H9 (cell line): ENCODE measurements around the gene CCDC158. TPM values are rescaled to one million over a fixed set of nuclear protein-coding genes. Genes with fewer than 3 reads are reported as not detected.

Experiments
- DNase-seq: peaks from one replicate; pipeline ENCODE4 v3.0.0-alpha.2; 2017
- H2AFZ ChIP-seq: one replicate; pipeline ENCODE4 v1.6.1; 2013; ENCODE audit warnings: mild to moderate bottlenecking, low read length, control low read depth, moderate library complexity
- H2AK5ac ChIP-seq: 2 replicates; pipeline ENCODE4 v1.6.1; 2013; ENCODE audit warnings: low read length, control low read depth, mixed read lengths; ENCODE audit not compliant: insufficient read length
- H2BK120ac ChIP-seq: one replicate; pipeline ENCODE4 v1.6.1; 2013; ENCODE audit warnings: low read depth, mild to moderate bottlenecking, low read length, control low read depth, inconsistent platforms; ENCODE audit not compliant: poor library complexity, severe bottlenecking
- H2BK12ac ChIP-seq: 2 replicates; pipeline ENCODE4 v1.6.1; 2013; ENCODE audit warnings: low read length, control low read depth, mixed read lengths, low read depth; ENCODE audit not compliant: insufficient read length
- H2BK15ac ChIP-seq: 2 replicates; pipeline ENCODE4 v1.6.1; 2013; ENCODE audit warnings: low read depth, low read length, control low read depth
- H2BK20ac ChIP-seq: one replicate; pipeline ENCODE4 v1.6.1; 2013; ENCODE audit warnings: low read depth, mild to moderate bottlenecking, low read length, control low read depth, inconsistent platforms; ENCODE audit not compliant: poor library complexity, severe bottlenecking
- H2BK5ac ChIP-seq: 2 replicates; pipeline ENCODE4 v1.6.1; 2013; ENCODE audit warnings: low read length, control low read depth, mixed read lengths; ENCODE audit not compliant: insufficient read length
- H3K14ac ChIP-seq: 2 replicates; pipeline ENCODE4 v1.6.1; 2013; ENCODE audit warnings: low read length, control low read depth; ENCODE audit not compliant: insufficient read depth
- H3K18ac ChIP-seq: 2 replicates; pipeline ENCODE4 v1.6.1; 2013; ENCODE audit warnings: low read depth, mild to moderate bottlenecking, mixed read lengths, low read length, control low read depth; ENCODE audit not compliant: insufficient read length
- H3K23ac ChIP-seq: 2 replicates; pipeline ENCODE4 v1.6.1; 2013; ENCODE audit warnings: low read length, control low read depth, mixed read lengths, low read depth; ENCODE audit not compliant: insufficient read length
- H3K23me2 ChIP-seq: 2 replicates; pipeline ENCODE4 v1.6.1; 2013; ENCODE audit warnings: low read depth, mild to moderate bottlenecking, mixed read lengths, low read length, control low read depth; ENCODE audit not compliant: insufficient read length, poor library complexity, severe bottlenecking
- H3K27ac ChIP-seq: 2 replicates; pipeline ENCODE4 v1.5.1; 2013; ENCODE audit warnings: low read length, control low read depth, mixed read lengths, low read depth; ENCODE audit not compliant: insufficient read length
- H3K27me3 ChIP-seq: 2 replicates; pipeline ENCODE4 v1.6.1; 2013; ENCODE audit warnings: low read length, control low read depth, inconsistent platforms; ENCODE audit not compliant: insufficient read depth
- H3K4ac ChIP-seq: 2 replicates; pipeline ENCODE4 v1.6.1; 2013; ENCODE audit warnings: low read depth, mild to moderate bottlenecking, control low read depth, inconsistent platforms, low read length, moderate library complexity
- H3K4me1 ChIP-seq: 2 replicates; pipeline ENCODE4 v1.6.1; 2013; ENCODE audit warnings: low read length, control low read depth, inconsistent platforms; ENCODE audit not compliant: insufficient read depth
- H3K4me2 ChIP-seq: 2 replicates; pipeline ENCODE4 v1.6.1; 2013; ENCODE audit warnings: low read length, control low read depth, mixed read lengths; ENCODE audit not compliant: insufficient read length, insufficient read depth
- H3K56ac ChIP-seq: 2 replicates; pipeline ENCODE4 v1.6.1; 2013; ENCODE audit warnings: low read depth, mild to moderate bottlenecking, mixed read lengths, low read length, control low read depth; ENCODE audit not compliant: insufficient read length
- H3K79me1 ChIP-seq: 2 replicates; pipeline ENCODE4 v1.6.1; 2013; ENCODE audit warnings: low read depth, mild to moderate bottlenecking, moderate library complexity, low read length, control low read depth, inconsistent platforms; ENCODE audit not compliant: insufficient read depth, poor library complexity, severe bottlenecking
- H3K79me2 ChIP-seq: 2 replicates; pipeline ENCODE4 v1.6.1; 2013; ENCODE audit warnings: low read length, control low read depth, inconsistent platforms; ENCODE audit not compliant: insufficient read depth
- H3K9ac ChIP-seq: 2 replicates; pipeline ENCODE4 v1.6.1; 2013; ENCODE audit warnings: low read length, control low read depth, mixed read lengths; ENCODE audit not compliant: insufficient read length; ENCODE audit errors: extremely low read depth
- H3K9me3 ChIP-seq: one replicate; pipeline ENCODE4 v1.6.1; 2013; ENCODE audit warnings: low read depth, low read length, inconsistent platforms; ENCODE audit not compliant: control insufficient read depth
- H3T11ph ChIP-seq: one replicate; pipeline ENCODE4 v1.6.1; 2013; ENCODE audit warnings: mild to moderate bottlenecking, low read length, control low read depth, inconsistent platforms
- H4K20me1 ChIP-seq: one replicate; pipeline ENCODE4 v1.6.1; 2013; ENCODE audit not compliant: control insufficient read depth, insufficient read length, insufficient read depth
- H4K5ac ChIP-seq: 2 replicates; pipeline ENCODE4 v1.6.1; 2013; ENCODE audit warnings: low read depth, mild to moderate bottlenecking, mixed read lengths, low read length, control low read depth; ENCODE audit not compliant: insufficient read length
- H4K8ac ChIP-seq: replicated peaks from 2 replicates; pipeline ENCODE4 v1.6.1; 2013; ENCODE audit warnings: low read length, control low read depth, mixed read lengths, low read depth; ENCODE audit not compliant: insufficient read length
- H4K91ac ChIP-seq: 2 replicates; pipeline ENCODE4 v1.6.1; 2013; ENCODE audit warnings: low read depth, mild to moderate bottlenecking, moderate library complexity, mixed read lengths, low read length, control low read depth; ENCODE audit not compliant: insufficient read length
- H3K27ac Mint-ChIP-seq, 3 experiments: 2 replicates in 2 of 3; 3 replicates in 1 of 3; pipeline ENCODE4 v1.8.0; 2020 to 2021; ENCODE audit warnings: mixed read lengths in 3 of 3, mild to moderate bottlenecking in 1 of 3, moderate library complexity in 1 of 3
- H3K27me3 Mint-ChIP-seq: 2 replicates; pipeline ENCODE4 v1.8.0; 2021; ENCODE audit warnings: low read depth, mild to moderate bottlenecking, moderate library complexity, mixed read lengths
- H3K36me3 Mint-ChIP-seq, 3 experiments: 2 replicates in 2 of 3; 3 replicates in 1 of 3; pipeline ENCODE4 v1.8.0; 2020 to 2021; ENCODE audit warnings: low read depth in 3 of 3, mixed read lengths in 3 of 3; ENCODE audit not compliant: insufficient read depth in 1 of 3
- H3K4me1 Mint-ChIP-seq, 2 experiments: 2 replicates each; pipeline ENCODE4 v1.8.0; 2020; ENCODE audit warnings: mixed read lengths in 2 of 2
- H3K4me3 Mint-ChIP-seq, 2 experiments: 2 replicates in 1 of 2; 3 replicates in 1 of 2; pipeline ENCODE4 v1.8.0; 2020 to 2021; ENCODE audit warnings: mild to moderate bottlenecking in 2 of 2, mixed read lengths in 2 of 2, moderate library complexity in 1 of 2
- H3K9me3 Mint-ChIP-seq, 2 experiments: 2 replicates in 1 of 2; 3 replicates in 1 of 2; pipeline ENCODE4 v1.8.0; 2020; ENCODE audit warnings: mild to moderate bottlenecking in 2 of 2, mixed read lengths in 2 of 2, moderate library complexity in 1 of 2
- CTCF ChIP-seq: fragments of 200-600 bp; sonication (generic); conservative IDR thresholded peaks from 3 replicates; pipeline ENCODE4 v1.8.0; 2021; ENCODE audit warnings: antibody characterized with exemption, mild to moderate bottlenecking
- WGBS: extraction: QIAGEN DNeasy Blood & Tissue Kit; methylation state at CpG from one replicate; pipeline ENCODE4 v1.1.7; 2013; ENCODE audit warnings: missing lambda C conversion rate, low lambda C conversion rate, mixed read lengths; ENCODE audit not compliant: insufficient read length; ENCODE audit errors: extremely low coverage; 5-methylcytosine and 5-hydroxymethylcytosine counted together
- total RNA-seq: library from RNA; stranded (reverse); gene quantifications from 2 replicates; pipeline ENCODE4 v1.2.1, GENCODE V29; 2021

The CCDC158 gene
- total RNA-seq, 1 experiment from 2014 or later, result not detected

DNA sequence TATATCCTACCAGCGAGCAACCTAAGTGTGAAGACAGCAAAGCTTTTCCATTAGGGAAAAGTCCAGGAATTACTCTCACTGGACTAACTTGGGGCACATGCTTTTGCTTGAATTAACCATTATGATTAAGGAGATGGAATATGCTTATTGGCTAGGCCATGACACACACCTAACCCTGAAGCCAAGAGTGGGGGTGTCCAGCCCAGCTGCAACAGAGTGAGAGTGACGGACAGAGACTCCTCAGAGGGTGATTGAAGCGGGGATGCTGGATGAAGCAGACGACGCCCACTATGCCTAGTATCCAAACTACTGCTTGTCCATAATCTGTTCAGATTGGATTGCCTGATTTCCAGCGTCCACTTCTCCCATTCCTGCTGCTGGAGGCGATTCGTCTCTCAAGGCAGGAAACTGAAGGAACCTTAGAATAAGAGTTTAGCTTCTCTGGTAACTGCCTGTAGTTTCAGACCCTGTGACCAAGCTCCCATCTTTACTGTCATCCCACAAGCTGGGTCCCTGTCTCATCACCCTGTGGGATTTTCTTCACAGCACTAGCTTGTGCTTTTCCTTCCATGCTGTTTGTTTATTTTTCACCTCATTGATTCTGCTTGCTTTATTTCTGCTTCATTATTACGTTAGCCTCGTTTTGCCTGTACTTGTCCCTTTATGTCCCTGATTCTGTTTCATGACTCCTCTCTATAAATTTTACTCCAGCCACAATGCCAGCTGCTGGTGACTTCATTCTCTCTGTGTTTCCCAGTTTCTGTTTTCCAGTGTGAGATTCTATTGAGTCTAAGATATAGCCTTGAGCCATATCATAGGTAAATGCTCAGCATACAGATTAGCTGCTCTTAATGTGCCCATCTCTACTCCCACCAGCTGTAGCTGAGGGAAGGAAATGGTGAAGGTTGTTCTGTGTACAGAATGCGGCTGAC lies 150.4 kb downstream of the CCDC158 start:
- H3K9ac ChIP-seq, result no peak overlapping the region
- no peak overlapping the region for H2AK5ac ChIP-seq
- no peak for TF ChIP-seq CTCF
- H2BK120ac ChIP-seq, result no peak overlapping the region
- H3K23ac ChIP-seq, result no peak overlapping the region
- no peak overlapping the region for H3K14ac ChIP-seq
- H2BK20ac ChIP-seq, result no peak overlapping the region
- H4K8ac ChIP-seq, result no peak overlapping the region
- no peaks in the 10 kb centered on the region for H3K23me2 ChIP-seq
- no peak overlapping the region for H3T11ph ChIP-seq
- no peaks in the 10 kb centered on the region for H3K79me1 ChIP-seq
- H2AFZ ChIP-seq, result no peak overlapping the region
- WGBS, result no CpG with 5 or more reads among the region's 11 CpGs
- H4K20me1 ChIP-seq, result no peaks in the 10 kb centered on the region
- no peak overlapping the region for H3K27ac Mint-ChIP-seq
- H3K18ac ChIP-seq, result no peak overlapping the region
- no peaks in the 10 kb centered on the region for H3K79me2 ChIP-seq
- no peak overlapping the region for H2BK15ac ChIP-seq
- H3K4me1 Mint-ChIP-seq, result no peaks in the 10 kb centered on the region
- no peak overlapping the region for H2BK12ac ChIP-seq
- no peak overlapping the region for H2BK5ac ChIP-seq
- H3K36me3 Mint-ChIP-seq, result no peaks in the 10 kb centered on the region
- no peaks in the 10 kb centered on the region for H3K4me1 ChIP-seq
- H3K9me3 ChIP-seq, result no peaks in the 10 kb centered on the region
- no peaks in the 10 kb centered on the region; a peak in 1 of 5 replicates for H3K9me3 Mint-ChIP-seq
- H3K27me3 Mint-ChIP-seq, result no peaks in the 10 kb centered on the region
- no peak overlapping the region for H3K4me2 ChIP-seq
- H3K56ac ChIP-seq, result no peak overlapping the region
- H4K5ac ChIP-seq, result no peak overlapping the region
- no peak for DNase-seq
- no peak overlapping the region for H3K27ac ChIP-seq
- H3K27me3 ChIP-seq, result no peaks in the 10 kb centered on the region
- no peak overlapping the region for H4K91ac ChIP-seq
- no peak overlapping the region for H3K4me3 Mint-ChIP-seq
- H3K4ac ChIP-seq, result no peak overlapping the region
